SU-DHL-6 (cell line): ENCODE measurements around the gene CHCHD3.

Source experiments
- H2AFZ ChIP-seq: fragments of 200-600 bp; sonication (generic); 2 replicates; pipeline ENCODE4 v1.6.1; 2014; ENCODE audit warnings: low read depth, mild to moderate bottlenecking, moderate library complexity, mixed read lengths, antibody characterized with exemption, low read length; ENCODE audit not compliant: severe bottlenecking
- H3F3A ChIP-seq: fragments of 200-600 bp; shearing (Covaris generic); 2 replicates; pipeline ENCODE4 v1.6.0; 2016; ENCODE audit warnings: antibody characterized with exemption, mild to moderate bottlenecking; ENCODE audit not compliant: insufficient read depth
- H3K27ac ChIP-seq: fragments of 200-600 bp; sonication (generic); 2 replicates; pipeline ENCODE4 v1.5.1; 2016; ENCODE audit warnings: low read depth, mild to moderate bottlenecking, low read length, moderate library complexity, mixed read lengths
- H3K27me3 ChIP-seq: fragments of 200-600 bp; sonication (generic), shearing (Covaris generic); 2 replicates; pipeline ENCODE4 v1.6.0; 2014; ENCODE audit warnings: mild to moderate bottlenecking, low read length
- H3K36me3 ChIP-seq: fragments of 200-600 bp; sonication (generic); 2 replicates; pipeline ENCODE4 v1.6.1; 2014; ENCODE audit warnings: mild to moderate bottlenecking, low read length, mixed read lengths
- H3K4me2 ChIP-seq: fragments of 300-600, 200-600 bp; shearing (Covaris generic), sonication (generic); 2 replicates; pipeline ENCODE4 v1.6.0; 2014; ENCODE audit warnings: low read length, low read depth, mild to moderate bottlenecking; ENCODE audit not compliant: poor library complexity, severe bottlenecking
- H3K4me3 ChIP-seq: fragments of 200-600 bp; sonication (generic); 2 replicates; pipeline ENCODE4 v1.5.1; 2014; ENCODE audit warnings: antibody characterized with exemption, low read length, mild to moderate bottlenecking, mixed read lengths; ENCODE audit not compliant: insufficient read depth, poor library complexity, severe bottlenecking
- H3K79me2 ChIP-seq: fragments of 200-600 bp; sonication (generic); 2 replicates; pipeline ENCODE4 v1.6.1; 2014; ENCODE audit warnings: mild to moderate bottlenecking, low read length, moderate library complexity; ENCODE audit not compliant: insufficient read depth
- H3K9ac ChIP-seq: fragments of 200-600 bp; sonication (generic); 2 replicates; pipeline ENCODE4 v1.7.0; 2014; ENCODE audit warnings: mild to moderate bottlenecking, low read length
- H3K9me2 ChIP-seq: fragments of 200-600 bp; sonication (generic); replicated peaks from 2 replicates; pipeline ENCODE4 v1.6.1; 2014; ENCODE audit warnings: low read length; ENCODE audit not compliant: insufficient read depth
- H3K9me3 ChIP-seq: fragments of 200-600 bp; sonication (generic); 2 replicates; pipeline ENCODE4 v1.6.1; 2014; ENCODE audit warnings: low read length, mixed read lengths; ENCODE audit not compliant: insufficient read depth
- H4K20me1 ChIP-seq: fragments of 200-600 bp; sonication (generic); 2 replicates; pipeline ENCODE4 v1.6.1; 2014; ENCODE audit warnings: low read depth, mild to moderate bottlenecking, antibody characterized with exemption, low read length, moderate library complexity, mixed read lengths
- EZH2phosphoT487 ChIP-seq: fragments of 200-600 bp; sonication (generic), shearing (Covaris generic); conservative IDR thresholded peaks from 2 replicates; pipeline ENCODE4 v1.6.1; 2018; ENCODE audit warnings: mild to moderate bottlenecking, antibody characterized with exemption, low read length, moderate library complexity, mixed read lengths
- TF ChIP-seq, protein P1 (sequence below): fragments of 200-600 bp; sonication (generic); IDR thresholded peaks from one replicate; pipeline ENCODE4 v1.5.1; 2017; ENCODE audit warnings: antibody characterized with exemption, mild to moderate bottlenecking, low read length, moderate library complexity; ENCODE audit not compliant: insufficient read depth, poor library complexity, severe bottlenecking

Gene CHCHD3

DNA sequence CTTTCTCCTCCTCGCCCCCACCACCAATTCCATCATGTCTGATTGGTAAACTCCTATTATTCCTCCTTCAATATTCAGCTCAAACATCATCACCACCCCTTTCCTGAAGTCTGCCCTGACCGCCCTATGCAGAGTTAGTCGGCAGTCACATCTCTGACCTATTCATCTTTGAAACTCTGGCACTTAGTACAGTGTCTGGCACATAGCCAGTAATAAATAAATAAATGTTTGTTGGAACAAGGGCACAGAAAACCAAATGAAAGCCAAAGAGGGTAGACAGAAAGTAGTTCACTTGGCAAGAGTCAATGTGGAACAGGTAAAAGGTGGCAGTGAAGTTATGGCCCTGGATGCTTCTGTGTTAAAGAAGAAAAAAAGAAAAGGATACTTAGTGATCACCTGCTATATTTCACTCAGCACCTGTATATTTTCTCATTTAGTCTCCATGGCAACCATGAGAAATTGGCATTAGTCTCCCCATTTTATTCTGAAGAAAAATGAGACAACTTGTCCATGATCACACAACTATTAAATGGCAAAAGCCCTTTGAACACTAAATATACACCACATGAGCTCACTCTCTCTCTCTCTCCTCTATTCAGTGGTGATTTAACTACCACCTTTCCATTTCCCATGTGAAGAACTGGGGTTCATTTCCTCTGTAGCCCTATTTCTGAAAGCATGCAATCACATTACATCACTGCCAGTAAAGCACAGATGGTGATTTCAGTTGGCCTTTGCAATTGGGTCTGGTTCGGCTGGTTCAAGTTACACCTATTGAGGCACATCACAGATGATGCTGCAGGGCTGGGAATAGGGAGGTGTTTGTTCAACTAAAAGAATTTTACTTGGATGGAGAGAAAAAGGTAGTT lies 25.3 kb downstream of the CHCHD3 start:
- no peaks in the 10 kb centered on the region for H3K9me2 ChIP-seq
- H3K4me3 ChIP-seq = no peak overlapping the region
- H2AFZ ChIP-seq = no peak overlapping the region
- TF ChIP-seq, protein P1, sequence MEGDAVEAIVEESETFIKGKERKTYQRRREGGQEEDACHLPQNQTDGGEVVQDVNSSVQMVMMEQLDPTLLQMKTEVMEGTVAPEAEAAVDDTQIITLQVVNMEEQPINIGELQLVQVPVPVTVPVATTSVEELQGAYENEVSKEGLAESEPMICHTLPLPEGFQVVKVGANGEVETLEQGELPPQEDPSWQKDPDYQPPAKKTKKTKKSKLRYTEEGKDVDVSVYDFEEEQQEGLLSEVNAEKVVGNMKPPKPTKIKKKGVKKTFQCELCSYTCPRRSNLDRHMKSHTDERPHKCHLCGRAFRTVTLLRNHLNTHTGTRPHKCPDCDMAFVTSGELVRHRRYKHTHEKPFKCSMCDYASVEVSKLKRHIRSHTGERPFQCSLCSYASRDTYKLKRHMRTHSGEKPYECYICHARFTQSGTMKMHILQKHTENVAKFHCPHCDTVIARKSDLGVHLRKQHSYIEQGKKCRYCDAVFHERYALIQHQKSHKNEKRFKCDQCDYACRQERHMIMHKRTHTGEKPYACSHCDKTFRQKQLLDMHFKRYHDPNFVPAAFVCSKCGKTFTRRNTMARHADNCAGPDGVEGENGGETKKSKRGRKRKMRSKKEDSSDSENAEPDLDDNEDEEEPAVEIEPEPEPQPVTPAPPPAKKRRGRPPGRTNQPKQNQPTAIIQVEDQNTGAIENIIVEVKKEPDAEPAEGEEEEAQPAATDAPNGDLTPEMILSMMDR = no peak
- TF ChIP-seq EZH2phosphoT487 = no peak
- no peaks in the 10 kb centered on the region for H3K36me3 ChIP-seq
- H3K9me3 ChIP-seq = no peaks in the 10 kb centered on the region
- no peaks in the 10 kb centered on the region; the same call in 1 of the 2 replicates for H3F3A ChIP-seq
- no peaks in the 10 kb centered on the region for H3K27me3 ChIP-seq
- H3K79me2 ChIP-seq = peaks cover 88% of the 10 kb centered on the region
- peaks cover 3% of the 10 kb centered on the region for H4K20me1 ChIP-seq
- H3K9ac ChIP-seq = no peak overlapping the region
- H3K27ac ChIP-seq = no peak overlapping the region
- H3K4me2 ChIP-seq = no peak overlapping the region

DNA sequence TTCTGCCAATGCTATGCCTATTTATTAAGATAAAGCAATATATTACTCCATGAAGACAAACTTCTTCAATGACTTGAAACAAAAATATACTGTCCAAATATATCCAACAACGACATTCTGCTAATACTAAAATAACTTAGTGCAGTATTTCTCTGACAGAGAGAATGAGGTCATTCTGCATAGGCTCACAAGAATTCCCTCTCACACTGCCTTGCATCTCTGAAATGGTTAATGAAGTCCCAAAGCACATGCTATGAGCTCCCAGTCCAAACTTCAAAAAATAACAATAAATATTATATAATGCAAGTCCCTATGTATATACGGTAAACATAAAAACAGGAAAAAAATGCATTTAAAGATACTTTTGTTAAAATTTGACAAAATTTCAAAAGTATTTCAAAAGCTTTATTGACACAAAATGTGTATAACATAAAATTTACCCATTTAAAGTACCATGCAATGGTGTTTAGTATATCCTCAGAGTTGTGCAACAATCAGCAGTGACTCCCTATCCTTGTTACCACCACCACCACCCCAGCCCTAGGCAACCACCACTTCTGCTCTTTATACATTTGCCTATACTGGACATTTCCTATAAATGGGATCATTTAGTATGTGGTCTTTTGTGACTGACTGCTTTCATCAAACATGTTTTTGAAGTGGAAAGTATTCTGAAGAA lies 27.6 kb downstream of the CHCHD3 start:
- Histone ChIP-seq H3K9me2 (no peaks in the 10 kb centered on the region), H3K27me3 (no peaks in the 10 kb centered on the region), H2AFZ (no peak overlapping the region), H3K79me2 (peaks cover 91% of the 10 kb centered on the region), H4K20me1 (peaks cover 7% of the 10 kb centered on the region), H3K27ac (no peak overlapping the region), H3K36me3 (no peaks in the 10 kb centered on the region), H3K4me2 (no peak overlapping the region), H3K9ac (no peak overlapping the region), H3K4me3 (no peak overlapping the region), H3K9me3 (no peaks in the 10 kb centered on the region), H3F3A (peaks cover 3% of the 10 kb centered on the region; the same call in 1 of the 2 replicates)
- TF ChIP-seq EZH2phosphoT487 = no peak
- TF ChIP-seq, protein P1 = no peak

DNA sequence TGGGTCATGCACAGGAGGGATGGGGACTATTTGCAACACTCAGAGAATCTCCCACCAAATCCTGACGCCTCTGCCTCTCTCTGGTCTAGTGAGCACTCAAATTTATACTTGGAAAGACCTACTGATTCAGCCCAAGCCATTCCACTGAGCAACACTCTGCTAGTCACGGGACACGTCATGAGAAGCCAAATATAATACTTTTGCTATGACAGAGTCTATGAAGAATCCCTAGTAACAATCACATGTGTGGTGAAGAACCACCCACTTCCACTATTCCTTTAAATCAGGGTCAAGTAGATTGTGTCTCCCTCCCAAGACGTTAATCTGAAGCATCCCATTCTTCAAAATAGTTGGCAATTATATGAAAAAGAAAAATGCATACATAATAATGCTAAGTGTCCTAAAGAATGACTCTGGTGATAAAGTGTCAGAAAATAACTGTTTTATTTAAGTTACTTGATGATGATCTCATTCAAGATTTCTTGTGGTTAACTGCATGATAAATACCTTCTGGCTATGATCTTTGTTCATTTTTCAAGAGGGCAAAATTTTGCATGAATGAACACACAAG lies 28.5 kb downstream of the CHCHD3 start:
- H3K79me2 ChIP-seq = peaks cover 91% of the 10 kb centered on the region
- H3K36me3 ChIP-seq = no peaks in the 10 kb centered on the region
- no peaks in the 10 kb centered on the region for H3K9me2 ChIP-seq
- peaks cover 3% of the 10 kb centered on the region; the same call in 1 of the 2 replicates for H3F3A ChIP-seq
- H3K4me2 ChIP-seq = no peak overlapping the region
- no peak overlapping the region for H2AFZ ChIP-seq
- no peak overlapping the region for H3K27ac ChIP-seq
- no peak for TF ChIP-seq EZH2phosphoT487
- TF ChIP-seq, protein P1 = no peak
- H3K9me3 ChIP-seq = no peaks in the 10 kb centered on the region
- H4K20me1 ChIP-seq = peaks cover 7% of the 10 kb centered on the region
- no peaks in the 10 kb centered on the region for H3K27me3 ChIP-seq
- H3K4me3 ChIP-seq = no peak overlapping the region
- no peak overlapping the region for H3K9ac ChIP-seq
